GM20000 (cell line): Measurements from ENCODE around the gene TANC1.

ENCODE experiments used
- DNase-seq: peaks from one replicate; pipeline ENCODE4 v3.0.0; 2012; ENCODE audit warnings: low spot score
- TF ChIP-seq, protein P1 (sequence below): IDR thresholded peaks from 2 replicates; pipeline ENCODE4 v1.5.1; 2012; ENCODE audit warnings: mild to moderate bottlenecking, control low read depth; ENCODE audit errors: extremely low read depth, missing control alignments

Gene TANC1

GRCh38 chr2:159015174-159015573 is 46.7 kb downstream of the TANC1 start:
- TF ChIP-seq, protein P1, sequence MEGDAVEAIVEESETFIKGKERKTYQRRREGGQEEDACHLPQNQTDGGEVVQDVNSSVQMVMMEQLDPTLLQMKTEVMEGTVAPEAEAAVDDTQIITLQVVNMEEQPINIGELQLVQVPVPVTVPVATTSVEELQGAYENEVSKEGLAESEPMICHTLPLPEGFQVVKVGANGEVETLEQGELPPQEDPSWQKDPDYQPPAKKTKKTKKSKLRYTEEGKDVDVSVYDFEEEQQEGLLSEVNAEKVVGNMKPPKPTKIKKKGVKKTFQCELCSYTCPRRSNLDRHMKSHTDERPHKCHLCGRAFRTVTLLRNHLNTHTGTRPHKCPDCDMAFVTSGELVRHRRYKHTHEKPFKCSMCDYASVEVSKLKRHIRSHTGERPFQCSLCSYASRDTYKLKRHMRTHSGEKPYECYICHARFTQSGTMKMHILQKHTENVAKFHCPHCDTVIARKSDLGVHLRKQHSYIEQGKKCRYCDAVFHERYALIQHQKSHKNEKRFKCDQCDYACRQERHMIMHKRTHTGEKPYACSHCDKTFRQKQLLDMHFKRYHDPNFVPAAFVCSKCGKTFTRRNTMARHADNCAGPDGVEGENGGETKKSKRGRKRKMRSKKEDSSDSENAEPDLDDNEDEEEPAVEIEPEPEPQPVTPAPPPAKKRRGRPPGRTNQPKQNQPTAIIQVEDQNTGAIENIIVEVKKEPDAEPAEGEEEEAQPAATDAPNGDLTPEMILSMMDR, result no peak
- DNase-seq, result no peak

GRCh38 chr2:159015823-159016222 is 47.4 kb downstream of the TANC1 start:
- TF ChIP-seq, protein P1, result no peak
- no peak for DNase-seq

- no peak for DNase-seq
- TF ChIP-seq, protein P1, result no peak
Measured at GRCh38 chr2:159017837-159018236, 49.4 kb downstream of the TANC1 start.

DNA sequence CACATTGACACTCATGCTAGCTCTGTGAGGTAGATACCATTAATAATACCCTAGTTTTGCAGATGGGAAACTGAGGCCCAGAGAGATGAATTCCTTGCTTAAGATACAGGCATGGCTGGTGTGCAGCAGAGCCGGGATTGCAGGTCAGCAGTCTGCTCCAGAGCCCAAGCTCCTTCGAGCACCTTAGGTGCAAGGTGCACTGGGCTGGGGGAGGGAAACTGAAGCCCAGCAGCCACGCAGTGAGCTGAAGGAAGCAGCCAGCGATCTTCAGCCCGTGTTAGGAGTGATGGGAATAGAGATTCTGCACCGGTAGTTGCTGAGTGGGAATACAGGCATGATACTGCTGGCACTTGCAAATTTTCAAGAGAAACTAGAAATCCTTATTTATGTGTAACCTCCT is 50.6 kb downstream of the TANC1 start:
- TF ChIP-seq, protein P1, result no peak

DNA sequence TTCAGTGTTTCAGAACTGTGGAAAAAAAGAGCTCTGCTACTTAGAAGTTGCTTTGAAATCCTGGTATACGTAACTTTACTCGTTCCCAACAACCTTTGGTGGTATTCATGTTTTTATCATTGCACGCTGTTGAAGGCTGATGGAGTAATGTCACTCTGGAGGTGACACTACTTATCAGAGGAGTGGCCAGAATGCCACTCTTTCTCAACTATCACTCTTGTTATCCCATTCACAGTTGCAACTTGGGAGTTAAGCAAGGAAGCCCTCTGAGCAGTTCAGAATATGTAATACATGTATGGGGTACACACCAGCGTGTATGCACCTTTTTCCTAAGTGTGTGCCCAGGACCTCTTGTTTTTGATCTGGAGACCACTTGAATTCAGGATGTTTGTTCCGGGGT is 53.6 kb downstream of the TANC1 start:
- TF ChIP-seq, protein P1, result no peak
- DNase-seq, result no peak

More for the DNA sequence above, 50.6 kb downstream of the TANC1 start:
- DNase-seq, result no peak

GRCh38 chr2:159026170-159026569 is 57.7 kb downstream of the TANC1 start:
- TF ChIP-seq, protein P1, result no peak
- DNase-seq, result no peak

- TF ChIP-seq, protein P1, result no peak
- DNase-seq, result no peak
Measured at GRCh38 chr2:159028776-159029175, 60.3 kb downstream of the TANC1 start.
